Right renal cortex interstitium (tissue), 3 donors: ENCODE measurements around the gene IGSF3. TPM values are rescaled to one million over a fixed set of nuclear protein-coding genes. Genes with fewer than 3 reads are reported as not detected.
"Not testable (repeated sequence)": the region's sequence is repeated elsewhere in the genome, so short reads cannot be mapped to it uniquely, and the experiment has no call there.

Source experiments
- DNase-seq, 3 donors: peaks; one replicate each; pipeline ENCODE4 v3.0.0-alpha.2; 2013; ENCODE audit warnings: low read depth in 3 of 3, low spot score in 2 of 3
- polyA plus RNA-seq, 3 donors: library from polyadenylated mRNA; unstranded; fragments of 120-200 nt; gene quantifications; one replicate each; pipeline ENCODE4 v1.2.1, GENCODE V29; 2013; ENCODE audit not compliant: insufficient read length in 3 of 3

Gene IGSF3
- polyA plus RNA-seq, 3 donors = 28.7 to 30.4 (median 29.7) TPM

DNA sequence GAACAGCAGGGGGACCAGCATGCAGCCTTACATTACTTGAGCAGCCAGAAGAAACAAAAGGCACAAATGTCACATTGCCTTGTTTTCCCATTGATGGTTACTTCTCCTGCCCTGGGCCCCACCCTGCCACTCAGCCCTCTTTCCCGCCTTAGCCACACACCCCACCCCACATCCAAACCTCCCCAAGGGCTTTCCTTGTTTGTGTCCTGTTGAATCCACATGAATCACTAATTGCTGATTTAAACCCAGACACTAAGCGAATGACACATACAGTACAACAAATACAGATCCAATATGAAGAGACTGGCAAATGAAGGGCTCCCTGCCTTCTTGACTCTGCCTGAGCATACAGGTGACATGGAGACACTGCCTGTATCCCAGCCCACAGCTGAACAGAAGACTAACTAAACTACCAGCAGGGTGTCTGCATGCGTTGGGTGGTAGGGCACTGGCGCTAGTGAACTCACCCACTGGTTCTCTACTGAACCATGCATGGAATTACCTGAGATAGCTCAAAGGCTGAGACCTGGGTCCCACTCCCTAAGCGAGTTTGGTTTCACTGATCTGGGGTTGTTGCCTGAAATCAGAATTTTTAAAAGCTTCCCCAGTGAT, 3.1 kb downstream of the IGSF3 start:
- DNase-seq = no peak

GRCh38 chr1:116663821-116664220, 3.7 kb downstream of the IGSF3 start:
- DNase-seq = no peak

DNA sequence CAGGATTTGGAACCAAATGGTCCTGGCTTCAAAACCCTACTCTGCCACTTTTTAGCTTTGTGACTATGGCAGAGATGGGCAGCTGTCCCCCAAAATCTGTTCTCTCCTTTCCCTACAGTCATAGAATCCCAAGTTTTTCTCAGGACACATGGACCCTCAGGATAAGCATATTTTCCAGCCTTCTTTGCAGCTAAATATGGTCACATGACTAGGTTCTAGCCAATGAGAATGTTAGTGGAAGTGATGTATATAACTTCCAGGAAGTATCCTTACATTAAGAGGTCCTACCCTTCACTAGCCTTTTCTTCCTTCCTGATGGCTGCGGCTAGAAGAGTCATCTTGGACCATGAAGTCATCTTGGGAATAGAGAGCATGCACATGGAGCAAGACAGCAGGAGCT, 5.9 kb downstream of the IGSF3 start:
- no peak for DNase-seq

DNA sequence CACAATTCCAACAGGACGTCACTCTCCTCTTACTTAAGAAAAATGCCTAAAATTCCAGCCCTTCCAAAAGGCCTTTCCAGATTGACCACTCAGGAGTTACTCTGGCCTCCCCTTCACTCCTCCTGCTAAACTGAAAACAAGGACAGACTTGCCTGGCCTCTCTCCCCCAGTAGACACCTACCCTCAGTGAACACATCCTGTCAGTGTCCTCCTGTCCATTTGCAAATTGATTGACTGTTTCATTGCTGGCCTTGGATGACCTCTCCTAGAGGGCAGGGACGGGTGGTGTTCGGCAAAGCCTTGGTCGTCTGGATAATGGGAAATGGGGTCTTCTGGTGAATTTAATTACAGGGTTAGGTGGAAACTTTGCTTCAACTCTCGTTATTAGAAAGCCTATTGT, 8.9 kb downstream of the IGSF3 start:
- DNase-seq = not testable (repeated sequence)

- DNase-seq = not testable (repeated sequence)
Measured at GRCh38 chr1:116657836-116658235, 9.7 kb downstream of the IGSF3 start.

DNA sequence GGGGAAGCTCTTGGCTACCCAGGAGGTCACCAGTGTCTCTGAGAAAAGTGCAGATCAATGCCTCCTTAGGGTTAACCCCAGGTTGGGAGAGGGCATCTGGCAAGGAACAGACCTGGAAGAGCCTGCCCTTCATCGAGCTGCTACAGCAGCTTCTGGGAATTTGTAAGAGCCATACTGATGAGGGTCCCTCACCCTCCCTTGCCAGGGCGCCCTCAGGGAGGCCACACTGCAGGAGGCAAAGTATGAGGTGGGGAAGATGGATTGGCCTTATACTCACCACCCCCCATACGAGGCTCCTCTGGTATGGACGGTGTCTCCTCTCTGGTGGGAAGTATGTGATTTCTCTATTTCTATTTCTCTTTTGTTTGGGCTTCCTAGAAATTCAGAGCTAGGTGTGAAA, 13.2 kb downstream of the IGSF3 start:
- no peak for DNase-seq

DNA sequence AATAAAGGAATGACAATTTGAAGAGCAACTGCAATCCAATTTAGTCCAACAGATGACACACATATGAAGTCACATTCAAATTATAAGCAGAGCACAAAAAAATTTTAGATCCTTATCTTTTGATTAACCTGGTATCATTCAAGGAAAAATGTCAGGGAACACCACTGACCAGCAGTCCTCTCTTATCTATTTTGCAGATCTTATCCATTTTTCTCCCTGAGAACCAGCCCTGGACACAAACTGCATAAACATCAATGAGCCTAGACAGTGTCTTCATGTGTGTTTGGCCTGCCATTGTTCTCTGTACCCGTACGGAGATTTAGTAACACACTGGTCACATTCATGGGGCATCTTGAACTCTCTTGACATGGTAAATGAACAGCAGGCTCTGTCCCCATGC, 14.9 kb downstream of the IGSF3 start:
- DNase-seq = not testable (repeated sequence)

DNA sequence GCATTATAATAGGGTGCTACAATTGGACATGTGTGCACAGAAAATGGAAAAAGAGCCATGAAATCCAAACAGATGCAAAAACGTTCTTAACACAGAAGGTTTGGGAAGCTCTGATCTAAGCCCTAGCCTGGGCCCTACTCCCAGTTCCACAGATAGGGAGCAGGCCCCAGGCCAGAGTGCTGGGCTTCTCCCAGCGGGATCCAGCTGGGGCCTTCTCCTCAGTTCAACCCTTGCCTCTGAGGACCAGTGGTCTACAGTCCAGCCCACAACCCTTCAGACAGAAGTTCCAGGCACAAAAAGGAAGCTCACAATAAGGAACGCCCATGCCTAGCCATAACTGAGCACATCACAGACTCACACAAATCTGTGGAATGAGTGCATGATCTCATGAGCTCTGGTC, 16.8 kb downstream of the IGSF3 start:
- DNase-seq = not testable (repeated sequence)

DNA sequence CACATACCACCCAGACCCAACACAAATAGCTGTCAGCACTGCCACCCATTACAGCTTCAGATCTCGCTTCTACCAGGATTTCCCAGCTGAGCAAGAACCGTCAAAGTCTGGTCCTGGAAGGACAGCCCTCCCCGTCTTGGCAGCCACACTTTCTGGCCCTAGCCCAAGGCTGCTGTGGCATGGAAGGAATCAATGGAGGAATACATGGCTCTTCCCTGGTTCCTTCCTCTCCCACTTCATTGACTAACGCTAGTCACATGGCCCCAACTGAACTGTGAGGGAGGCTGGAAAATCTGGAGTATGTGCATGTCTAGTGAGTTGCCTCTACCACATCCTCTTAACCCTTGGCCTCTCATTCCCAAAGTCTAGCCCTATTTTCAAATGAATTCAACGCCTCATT, 18.5 kb downstream of the IGSF3 start:
- DNase-seq = not testable (repeated sequence)

DNA sequence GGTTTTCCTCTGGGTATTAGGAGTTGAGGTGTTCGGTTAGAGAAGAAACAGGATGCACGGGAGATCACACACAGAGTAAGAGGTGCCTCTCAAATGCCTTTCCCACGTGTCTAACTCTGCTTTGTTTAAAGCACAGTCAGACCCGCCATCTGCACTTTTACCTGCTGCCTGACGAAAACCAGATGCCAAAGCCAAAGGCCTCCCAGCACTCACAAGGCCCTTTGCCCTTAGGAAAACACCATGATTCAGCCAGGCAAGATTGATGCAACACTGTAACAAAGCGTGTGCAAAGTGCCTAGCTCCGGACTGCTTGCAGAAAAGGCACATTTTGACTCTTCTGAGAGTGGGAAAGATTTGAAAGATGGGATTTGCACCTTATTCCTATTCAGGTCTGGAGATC, 19.2 kb downstream of the IGSF3 start:
- not testable (repeated sequence) for DNase-seq

DNA sequence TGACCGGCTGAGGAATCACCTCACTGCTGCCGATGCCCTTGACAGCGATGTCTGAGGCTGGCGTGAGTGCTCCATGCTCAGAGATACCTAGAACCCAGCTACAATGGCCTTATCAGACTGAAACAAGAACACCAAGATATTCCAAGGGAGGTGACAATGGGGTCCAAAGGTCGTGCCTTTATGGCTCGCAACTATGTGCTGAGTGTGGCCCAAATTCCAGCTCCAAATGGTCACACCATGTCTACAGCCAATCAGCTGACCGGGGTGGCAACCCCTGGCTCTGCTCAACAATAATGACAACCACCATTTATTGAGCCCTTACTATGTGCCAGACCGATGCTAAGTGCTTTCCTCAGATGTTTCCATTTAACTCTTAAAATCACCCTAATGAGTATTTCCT, 20.3 kb downstream of the IGSF3 start:
- DNase-seq = not testable (repeated sequence)

GRCh38 chr1:116646673-116647170, 20.8 kb downstream of the IGSF3 start:
- DNase-seq = not testable (repeated sequence)

GRCh38 chr1:116645802-116646672, 21.5 kb downstream of the IGSF3 start:
- DNase-seq = not testable (repeated sequence)

DNA sequence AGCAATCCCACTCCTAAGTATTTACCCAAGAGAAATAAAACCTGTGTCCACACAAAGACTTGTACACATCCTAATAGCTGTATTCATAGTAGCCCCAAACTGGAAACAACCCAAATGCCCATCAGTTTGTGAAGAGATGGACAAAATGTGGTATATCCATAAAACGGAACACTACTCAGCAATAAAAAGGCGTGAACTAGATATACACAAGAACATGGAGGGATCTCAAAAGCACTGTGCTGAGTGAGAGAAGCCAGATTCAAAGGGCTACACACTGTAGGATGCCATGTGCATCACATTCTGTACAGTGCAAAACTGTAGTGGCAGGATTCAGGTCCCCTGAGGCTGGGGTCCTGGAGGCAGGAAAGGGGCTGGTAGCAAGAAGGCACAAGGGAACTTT, 22.5 kb downstream of the IGSF3 start:
- DNase-seq = not testable (repeated sequence)

GRCh38 chr1:116644096-116644495, 23.4 kb downstream of the IGSF3 start:
- DNase-seq = not testable (repeated sequence)

DNA sequence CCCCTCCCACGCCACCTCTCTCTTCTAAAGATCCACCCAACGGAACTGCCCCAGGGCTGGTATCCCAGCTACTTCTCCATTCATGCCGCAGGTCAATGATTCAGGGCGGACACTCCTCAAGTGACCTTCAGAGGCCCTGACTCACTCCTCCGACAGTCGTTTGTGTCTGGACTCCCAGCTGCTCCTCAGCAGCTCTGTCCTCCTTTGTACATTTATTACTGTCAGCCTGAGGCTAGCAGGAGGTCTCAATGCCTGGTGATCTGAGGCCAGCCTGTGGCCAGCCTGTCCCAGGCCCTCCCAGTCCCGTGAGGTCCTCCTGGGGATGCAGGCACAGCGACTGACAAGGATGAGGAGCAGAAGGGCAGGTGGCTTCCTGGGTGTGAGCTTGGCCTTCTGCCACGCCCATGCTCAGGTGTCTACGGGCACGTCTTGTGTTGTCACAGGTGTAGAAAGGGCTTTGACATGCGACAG, 24.2 kb downstream of the IGSF3 start:
- not testable (repeated sequence) for DNase-seq

DNA sequence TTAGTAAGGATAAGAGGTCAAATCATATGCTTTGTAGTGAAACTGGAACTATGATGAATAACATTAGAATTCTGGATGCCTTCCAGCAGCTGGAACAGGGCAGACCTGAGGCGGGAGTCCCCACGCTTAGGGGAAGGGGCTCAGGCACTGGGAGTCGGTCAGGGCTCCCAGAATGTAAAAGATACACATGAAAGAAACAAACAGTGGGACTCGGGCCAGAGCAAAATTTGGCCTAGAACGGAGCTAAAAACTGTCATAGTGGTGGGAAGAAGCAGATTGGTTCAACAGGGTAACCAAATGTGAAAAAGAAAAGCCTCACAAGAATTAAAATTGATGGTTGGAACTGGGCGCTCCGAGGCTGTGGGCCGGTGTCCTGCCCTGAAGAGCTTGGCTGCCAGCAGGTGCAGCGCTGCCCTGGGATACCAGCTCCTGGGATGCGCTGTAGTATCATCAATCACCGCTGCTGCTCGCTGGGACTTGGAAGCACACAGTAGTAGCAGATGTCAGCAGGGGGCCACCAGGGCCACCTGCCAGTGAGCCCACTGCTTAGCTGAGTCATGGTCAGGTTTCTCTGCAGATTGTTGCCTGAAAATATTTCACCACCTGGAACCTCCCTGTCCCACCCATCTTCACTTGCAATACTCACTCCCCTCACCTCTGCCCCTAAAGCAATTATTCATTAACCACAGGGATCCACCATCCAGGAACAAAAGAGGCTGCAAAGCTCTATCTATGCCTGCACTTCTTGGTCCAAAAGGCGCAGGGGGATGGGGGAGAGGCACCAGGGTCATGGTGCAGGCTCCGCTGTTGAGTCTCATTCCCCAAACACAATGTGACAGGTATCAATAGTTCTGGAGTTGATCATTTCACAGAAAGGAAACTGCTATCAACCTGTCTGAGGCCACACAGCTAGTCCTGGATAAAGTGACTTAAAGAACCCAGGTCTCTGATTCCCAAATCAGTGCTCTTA, 24.9 kb downstream of the IGSF3 start:
- not testable (repeated sequence) for DNase-seq

- DNase-seq = not testable (repeated sequence)
Measured at GRCh38 chr1:116637583-116637982, 29.9 kb downstream of the IGSF3 start.

DNA sequence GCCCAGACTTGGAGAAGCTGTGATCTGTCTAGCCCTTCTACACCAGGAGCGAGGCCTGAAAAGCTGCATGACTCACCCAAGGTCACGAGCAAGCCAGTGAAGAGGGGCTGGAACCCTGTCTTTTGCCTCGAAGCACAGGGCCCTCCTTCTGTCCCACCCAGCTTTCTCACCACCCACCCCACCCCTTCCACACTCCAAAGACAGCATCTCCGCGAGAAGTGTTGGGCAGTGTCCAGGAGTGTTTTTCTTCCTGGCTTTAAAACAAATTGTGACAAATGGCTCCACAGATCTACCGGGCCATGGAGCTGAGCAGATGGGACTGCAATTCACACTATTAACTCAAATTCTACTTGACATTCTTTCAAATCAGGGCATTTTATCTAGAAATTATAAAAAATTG, 30.9 kb downstream of the IGSF3 start:
- not testable (repeated sequence) for DNase-seq

DNA sequence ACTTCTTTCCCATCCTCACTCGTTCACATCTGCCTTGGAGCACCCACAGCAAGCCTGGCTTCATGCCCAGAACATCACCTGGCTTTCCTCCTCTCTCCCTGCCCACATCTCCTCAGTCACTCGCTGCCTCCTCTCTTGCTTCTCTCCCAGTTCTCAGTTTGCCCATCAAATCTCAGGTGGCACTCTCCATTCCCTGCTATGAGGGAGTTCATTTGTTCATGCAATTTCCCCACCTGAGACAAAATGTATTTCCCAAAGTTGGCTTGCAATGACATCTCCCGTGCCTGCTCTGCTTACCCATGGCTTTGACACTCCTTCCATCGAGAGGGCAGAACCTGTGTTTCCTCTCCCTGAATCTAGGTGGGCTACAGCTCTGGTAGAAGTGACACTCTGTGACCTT, 33.1 kb downstream of the IGSF3 start:
- not testable (repeated sequence) for DNase-seq
